ENCODE measurements around the gene CCNO.
A peak's percentile ranks its signal among the peaks of the same experiment; 100 is the strongest.

CCNO gene

DNA sequence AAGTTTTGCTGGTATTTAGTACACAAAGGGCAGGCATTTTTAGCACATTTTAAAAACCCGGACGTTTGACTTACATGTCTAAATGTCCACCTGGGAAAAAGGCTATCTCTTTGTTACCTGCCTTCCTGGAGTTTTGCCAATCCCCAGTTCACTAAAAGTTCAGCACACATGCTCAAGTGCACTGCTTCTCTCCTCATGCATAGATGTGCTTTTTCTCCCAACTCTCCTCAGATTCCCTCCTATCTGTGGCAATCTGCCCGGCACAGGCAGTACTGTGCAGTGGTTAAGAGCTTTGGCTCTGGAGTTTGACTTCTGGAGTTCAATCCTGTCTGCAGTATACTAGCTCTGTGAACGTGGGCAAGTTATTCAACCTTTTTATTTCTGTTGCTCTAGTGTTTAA is 8.3 kb upstream of the CCNO start:
- H3K4me3 ChIP-seq (ENCODE audit: low read length) = no peak overlapping the region
- TF ChIP-seq, protein P1, sequence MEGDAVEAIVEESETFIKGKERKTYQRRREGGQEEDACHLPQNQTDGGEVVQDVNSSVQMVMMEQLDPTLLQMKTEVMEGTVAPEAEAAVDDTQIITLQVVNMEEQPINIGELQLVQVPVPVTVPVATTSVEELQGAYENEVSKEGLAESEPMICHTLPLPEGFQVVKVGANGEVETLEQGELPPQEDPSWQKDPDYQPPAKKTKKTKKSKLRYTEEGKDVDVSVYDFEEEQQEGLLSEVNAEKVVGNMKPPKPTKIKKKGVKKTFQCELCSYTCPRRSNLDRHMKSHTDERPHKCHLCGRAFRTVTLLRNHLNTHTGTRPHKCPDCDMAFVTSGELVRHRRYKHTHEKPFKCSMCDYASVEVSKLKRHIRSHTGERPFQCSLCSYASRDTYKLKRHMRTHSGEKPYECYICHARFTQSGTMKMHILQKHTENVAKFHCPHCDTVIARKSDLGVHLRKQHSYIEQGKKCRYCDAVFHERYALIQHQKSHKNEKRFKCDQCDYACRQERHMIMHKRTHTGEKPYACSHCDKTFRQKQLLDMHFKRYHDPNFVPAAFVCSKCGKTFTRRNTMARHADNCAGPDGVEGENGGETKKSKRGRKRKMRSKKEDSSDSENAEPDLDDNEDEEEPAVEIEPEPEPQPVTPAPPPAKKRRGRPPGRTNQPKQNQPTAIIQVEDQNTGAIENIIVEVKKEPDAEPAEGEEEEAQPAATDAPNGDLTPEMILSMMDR (conservative IDR thresholded peaks at IDR 0.05; ENCODE audit: low read depth, low read length) = no peak
- no peak for DNase-seq (ENCODE audit: low read depth)

DNA sequence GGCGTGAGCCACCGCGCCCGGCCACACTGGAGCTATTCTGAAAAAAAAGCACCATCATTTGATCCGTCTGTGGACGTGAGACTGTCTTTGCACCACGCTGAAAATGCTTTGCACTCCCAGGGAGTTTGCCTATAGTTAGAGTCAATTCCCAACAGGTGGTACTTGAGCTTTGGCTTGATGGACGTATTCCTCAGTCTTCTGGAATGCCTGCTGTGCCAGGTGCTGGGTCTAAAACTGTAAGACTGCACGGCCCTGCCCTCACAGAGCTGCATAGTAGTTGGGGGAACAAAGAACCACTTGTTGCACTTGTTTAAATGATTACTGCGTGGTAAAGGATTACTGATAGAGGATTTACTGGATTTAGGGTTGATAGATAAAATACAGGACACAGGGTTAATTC is 3.4 kb upstream of the CCNO start:
- TF ChIP-seq, protein P1 (conservative IDR thresholded peaks at IDR 0.05; ENCODE audit: low read depth, low read length) = no peak
- no peak overlapping the region for H3K4me3 ChIP-seq (ENCODE audit: low read length)
- no peak for DNase-seq (ENCODE audit: low read depth)

DNA sequence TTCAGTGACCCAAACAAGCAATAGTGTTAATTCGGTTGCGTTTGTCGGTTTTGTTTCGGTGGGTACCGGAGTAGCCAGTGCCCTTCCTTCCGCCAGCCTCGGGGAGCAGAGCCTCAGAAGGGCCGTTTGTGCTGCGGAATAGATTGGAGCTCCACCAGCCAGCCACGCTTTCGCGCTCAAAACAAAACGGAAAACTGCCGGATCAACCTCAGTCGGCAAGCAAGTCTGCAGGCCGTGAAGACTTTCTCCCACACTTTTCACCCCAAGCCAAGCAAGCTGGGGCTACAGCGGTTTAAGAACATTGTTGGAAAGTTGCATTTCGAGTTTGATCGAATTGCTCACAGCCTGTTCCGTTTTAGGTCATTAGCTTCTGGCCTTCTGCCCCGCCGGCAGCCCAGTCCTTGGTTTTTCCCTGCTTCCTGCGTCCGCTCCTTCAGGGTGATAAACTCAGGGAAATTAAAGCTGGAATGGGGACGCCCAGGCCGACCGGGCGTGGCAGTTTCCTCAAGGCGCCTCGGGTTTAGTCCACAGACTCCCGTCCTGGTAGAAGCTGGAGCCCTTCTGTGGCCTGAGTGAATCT is 803 bp upstream of the CCNO start:
- DNase-seq (ENCODE audit: low read depth) = no peak
- TF ChIP-seq, protein P1 (conservative IDR thresholded peaks at IDR 0.05; ENCODE audit: low read depth, low read length) = no peak
- H3K4me3 ChIP-seq (ENCODE audit: low read length) = peak overlapping the region; percentile 58

DNA sequence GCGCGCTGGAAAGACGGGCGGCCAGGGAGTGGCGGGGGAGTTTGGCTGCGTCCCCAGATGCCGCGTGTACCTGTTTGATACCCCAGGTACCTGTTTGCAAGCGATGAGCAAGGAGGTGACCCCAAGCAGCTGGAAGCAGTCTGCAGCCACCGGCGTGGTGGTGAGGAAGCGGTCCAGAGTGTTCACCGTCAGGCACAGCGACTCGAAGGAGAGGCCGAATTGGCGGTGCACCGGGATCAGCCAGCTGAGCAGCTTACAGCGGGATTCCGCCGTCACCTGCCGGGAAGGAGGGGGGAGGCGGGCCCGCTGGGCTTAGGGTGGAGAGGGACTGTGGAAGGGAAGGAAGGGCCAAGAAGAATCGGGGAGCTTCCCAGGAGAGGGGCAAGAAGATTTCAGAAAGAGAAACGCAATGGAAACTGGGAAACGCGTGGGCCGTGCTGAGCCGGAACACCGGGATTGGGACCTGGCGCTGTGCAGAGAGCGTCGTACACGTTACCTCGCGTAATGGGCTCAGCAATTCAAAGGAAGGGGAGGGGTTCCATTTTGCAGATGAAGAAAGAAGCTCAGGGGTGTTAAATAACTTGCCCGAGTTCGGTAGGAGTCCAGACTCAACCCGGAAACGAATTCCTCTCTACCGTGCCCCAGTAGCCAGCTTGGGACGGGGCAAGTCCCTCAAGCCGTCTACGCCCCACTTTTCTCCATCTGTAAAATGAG is 980 bp downstream of the CCNO start:
- TF ChIP-seq, protein P1 (conservative IDR thresholded peaks at IDR 0.05; ENCODE audit: low read depth, low read length) = no peak
- peak overlapping the region; percentile 58 for H3K4me3 ChIP-seq (ENCODE audit: low read length)
- no peak for DNase-seq (ENCODE audit: low read depth)

DNA sequence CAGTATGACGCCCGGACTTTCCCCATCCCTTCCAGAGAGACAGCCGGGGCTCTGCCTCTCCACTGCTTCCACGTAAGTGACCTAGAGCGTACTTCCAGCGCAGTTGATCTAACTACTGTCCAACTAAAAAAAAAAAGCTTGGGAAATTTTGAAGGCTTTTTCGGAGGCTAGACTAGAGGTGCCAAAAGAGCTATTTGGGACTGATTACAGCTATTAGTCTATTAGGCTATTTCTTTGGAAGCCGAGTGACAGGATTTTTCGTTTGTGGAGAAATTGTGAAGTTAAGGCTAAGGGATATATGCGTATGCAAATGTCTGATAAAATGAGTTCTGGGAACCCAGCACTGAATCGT is 1.5 kb downstream of the CCNO start:
- TF ChIP-seq, protein P1 (conservative IDR thresholded peaks at IDR 0.05; ENCODE audit: low read depth, low read length) = no peak
- DNase-seq (ENCODE audit: low read depth) = no peak
- peak overlapping the region; percentile 58 for H3K4me3 ChIP-seq (ENCODE audit: low read length)

DNA sequence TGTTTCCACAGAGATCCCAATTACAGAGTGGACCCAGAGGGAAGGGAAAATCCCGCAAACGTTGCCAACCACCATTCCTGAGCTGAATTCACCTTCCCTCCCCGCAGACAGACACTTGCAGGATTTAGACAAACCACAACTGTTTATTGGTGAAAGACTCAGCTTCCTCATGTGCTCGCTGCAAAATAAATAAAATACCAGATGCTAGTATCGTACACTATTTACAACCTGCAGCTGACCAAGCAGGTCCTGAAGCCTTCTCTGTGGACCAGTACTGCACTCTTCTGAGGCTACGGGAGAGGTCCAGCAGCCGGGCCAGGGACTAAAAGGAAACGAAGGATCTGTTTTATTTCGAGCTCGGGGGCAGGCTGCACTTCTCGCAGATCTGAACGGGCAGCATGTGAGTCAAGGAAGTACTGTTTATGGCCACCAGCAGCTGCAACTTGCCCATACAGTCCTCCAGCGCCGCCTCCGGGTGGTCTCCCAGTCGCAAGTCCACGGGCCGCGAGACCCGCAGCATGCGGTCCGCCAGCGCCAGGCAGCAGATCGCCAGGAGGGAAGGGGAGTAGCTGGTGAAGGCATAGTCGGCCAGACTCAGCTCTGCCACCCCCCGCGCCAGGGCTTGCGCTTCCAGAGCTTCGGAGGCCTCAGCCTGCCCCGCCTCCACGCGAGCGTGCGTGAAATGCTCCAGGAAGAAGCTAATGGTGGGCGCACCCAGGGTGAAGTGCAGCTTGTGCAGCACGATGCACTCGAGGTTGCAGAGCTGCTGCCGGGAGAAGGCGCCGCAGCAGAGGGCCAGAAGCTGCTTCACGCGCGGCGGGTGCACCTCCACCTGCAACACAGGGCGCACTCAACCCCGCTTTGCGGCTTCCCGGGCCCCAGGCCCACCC is 2.1 kb downstream of the CCNO start:
- TF ChIP-seq, protein P1 (conservative IDR thresholded peaks at IDR 0.05; ENCODE audit: low read depth, low read length) = peak; percentile 13
- peak overlapping the region; percentile 58 for H3K4me3 ChIP-seq (ENCODE audit: low read length)
- no peak for DNase-seq (ENCODE audit: low read depth)

Data from retinal pigment epithelial cell (primary cell).